Measurements from ENCODE around the gene CTNNBIP1. TPM values are rescaled to one million over a fixed set of nuclear protein-coding genes. Genes with fewer than 3 reads are reported as not detected.

CTNNBIP1 gene
- total and polyA plus RNA-seq, 7 donors: 9.2 to 20.3 (median 18.2) TPM

GRCh38 chr1:9859281-9860014 is 50.6 kb downstream of the CTNNBIP1 start:
- Histone ChIP-seq H3K36me3 (peaks cover 0 to 7% (median 0%) of the 10 kb centered on the region in 4 donors), H3K27me3 (no peaks in the 10 kb centered on the region), H3K4me1 (peaks cover 0 to 3% (median 0%) of the 10 kb centered on the region in 4 donors), H3K9me3 (no peaks in the 10 kb centered on the region), H3K27ac (no peak overlapping the region), H3K4me3 (no peak overlapping the region)
- 84 to 91% methylated on average over 5 of the region's 5 CpGs for WGBS, 2 donors
- no peak for DNase-seq
- intact Hi-C loops (cut with DNase I): no loop called here
- TF ChIP-seq POLR2AphosphoS5 (IDR thresholded peaks at IDR 0.05) (no peak), EP300 (IDR thresholded peaks at IDR 0.05) (no peak), POLR2A (IDR thresholded peaks at IDR 0.05) (no peak), CTCF (IDR thresholded peaks at IDR 0.05) (no peak)

GRCh38 chr1:9858293-9859035 is 51.6 kb downstream of the CTNNBIP1 start:
- no peaks in the 10 kb centered on the region for H3K27me3 ChIP-seq
- DNase-seq: no peak
- no peaks in the 10 kb centered on the region for H3K4me1 ChIP-seq
- no peak overlapping the region for H3K27ac ChIP-seq
- H3K4me3 ChIP-seq: no peak overlapping the region
- 95 to 96% methylated on average over 6 of the region's 6 CpGs for WGBS, 2 donors
- H3K9me3 ChIP-seq: no peaks in the 10 kb centered on the region
- TF ChIP-seq EP300 (IDR thresholded peaks at IDR 0.05) (no peak), POLR2AphosphoS5 (IDR thresholded peaks at IDR 0.05) (no peak), CTCF (IDR thresholded peaks at IDR 0.05) (no peak), POLR2A (IDR thresholded peaks at IDR 0.05) (no peak)
- intact Hi-C loops (cut with DNase I): no loop called here
- H3K36me3 ChIP-seq: peaks cover 0 to 7% (median 0%) of the 10 kb centered on the region in 4 donors

GRCh38 chr1:9855186-9855585 is 54.9 kb downstream of the CTNNBIP1 start:
- Histone ChIP-seq H3K27ac (no peak overlapping the region), H3K4me3 (no peak overlapping the region), H3K27me3 (no peaks in the 10 kb centered on the region), H3K9me3 (no peaks in the 10 kb centered on the region), H3K36me3 (peaks cover 0 to 3% (median 0%) of the 10 kb centered on the region in 4 donors), H3K4me1 (no peaks in the 10 kb centered on the region)
- DNase-seq: no peak
- 68 to 89% methylated on average over 1 of the region's 1 CpG for WGBS, 2 donors
- intact Hi-C loops (cut with DNase I): no loop called here
- no peak for TF ChIP-seq EP300 (IDR thresholded peaks at IDR 0.05)
- TF ChIP-seq POLR2A (IDR thresholded peaks at IDR 0.05): no peak
- TF ChIP-seq POLR2AphosphoS5 (IDR thresholded peaks at IDR 0.05): no peak
- TF ChIP-seq CTCF (IDR thresholded peaks at IDR 0.05): no peak

GRCh38 chr1:9853249-9853595 is 56.8 kb downstream of the CTNNBIP1 start:
- H3K27me3 ChIP-seq: no peaks in the 10 kb centered on the region
- H3K4me1 ChIP-seq: no peaks in the 10 kb centered on the region
- peaks cover 0 to 2% (median 0%) of the 10 kb centered on the region in 4 donors for H3K36me3 ChIP-seq
- DNase-seq: no peak
- H3K9me3 ChIP-seq: no peaks in the 10 kb centered on the region
- WGBS, 2 donors: 90 to 95% methylated on average over 4 of the region's 4 CpGs
- TF ChIP-seq CTCF (IDR thresholded peaks at IDR 0.05) (no peak), POLR2AphosphoS5 (IDR thresholded peaks at IDR 0.05) (no peak)
- H3K4me3 ChIP-seq: no peak overlapping the region
- intact Hi-C loops (cut with DNase I): no loop called here
- H3K27ac ChIP-seq: no peak overlapping the region

All from sigmoid colon (tissue), 7 donors.